Heart left ventricle (tissue), 16 donors: ENCODE measurements around the gene SNAP91. TPM values are rescaled to one million over a fixed set of nuclear protein-coding genes. Genes with fewer than 3 reads are reported as not detected.

Experiments
- ATAC-seq, 4 donors: fragments of 200-7000 bp; cut with Tn5 transposase; one replicate each; pipeline ENCODE4 v1.9.1; 2020 to 2022; ENCODE audit warnings: moderate library complexity in 4 of 4, mild to moderate bottlenecking in 3 of 4, moderate number of reproducible peaks in 1 of 4
- DNase-seq, 5 donors: peaks; one replicate each; pipeline ENCODE4 v3.0.0-alpha.2; 2020
- H3K27ac ChIP-seq, 12 donors: fragments of 200-600 bp; sonication (generic) in 4 of 12; one replicate each; pipeline versions ENCODE4 v1.5.0 to v1.8.0; 2016 to 2022; ENCODE audit warnings: mild to moderate bottlenecking in 2 of 12
- H3K27me3 ChIP-seq, 9 donors: fragments of 200-600 bp; sonication (generic) in 2 of 9; one replicate each; pipeline versions ENCODE4 v1.5.1 to v1.8.0; 2016 to 2022; ENCODE audit warnings: mild to moderate bottlenecking in 3 of 9
- H3K36me3 ChIP-seq, 9 donors: fragments of 200-600 bp; sonication (generic) in 2 of 9; one replicate each; pipeline versions ENCODE4 v1.5.0 to v1.8.0; 2018 to 2022; ENCODE audit warnings: mild to moderate bottlenecking in 2 of 9
- H3K4me1 ChIP-seq, 12 donors: fragments of 200-600 bp; sonication (generic) in 4 of 12; one replicate each; pipeline versions ENCODE4 v1.5.0 to v1.8.0; 2016 to 2022; ENCODE audit warnings: mild to moderate bottlenecking in 3 of 12
- H3K4me3 ChIP-seq, 12 donors: fragments of 200-600 bp; sonication (generic) in 4 of 12; one replicate each; pipeline versions ENCODE4 v1.5.0 to v1.8.0; 2017 to 2022; ENCODE audit warnings: mild to moderate bottlenecking in 9 of 12, moderate library complexity in 4 of 12
- H3K9me3 ChIP-seq, 12 donors: fragments of 200-600 bp; sonication (generic) in 4 of 12; one replicate each; pipeline versions ENCODE4 v1.5.0 to v1.8.0; 2016 to 2022; ENCODE audit warnings: mild to moderate bottlenecking in 1 of 12
- POLR2A ChIP-seq, 2 donors: fragments of 450-650 bp; IDR thresholded peaks; one replicate each; pipeline ENCODE4 v1.6.1; 2017; ENCODE audit warnings: antibody characterized with exemption in 2 of 2, mild to moderate bottlenecking in 2 of 2, moderate library complexity in 2 of 2
- WGBS, 4 donors: extraction: QIAGEN DNeasy Blood & Tissue Kit in 2 of 4; methylation state at CpG; one replicate each; pipeline versions ENCODE4 v1.1.5 to v1.1.7; 2013 to 2018; 5-methylcytosine and 5-hydroxymethylcytosine counted together
- intact Hi-C, 10 donors: fragments of 100-400 bp; cut with DNase I; formaldehyde crosslinking; loops; one replicate each; pipeline versions ENCODE4 v1.11.1 to v1.14.2; 2022
- polyA plus RNA-seq, 2 donors: library from polyadenylated mRNA; stranded (reverse); fragments of 200-250 nt; gene quantifications; one replicate each; pipeline ENCODE4 v1.2.3, GENCODE V29; 2013
- total RNA-seq, 9 donors: library from RNA; depleted of rRNA in 2 of 9; stranded (reverse); fragments of >200 nt in 2 of 9; fragmentation: NEBNext Ultra II Directional in 3 of 9; extraction: Animal tissue kit (Norgen Biotek cat#: 25700) in 3 of 9; gene quantifications; one replicate each; pipeline versions ENCODE4 v1.1.0 to v1.2.4, GENCODE V29; 2016 to 2023
- TF ChIP-seq, protein P1 (sequence below), 12 donors: fragments of 200-600 bp; sonication (generic) in 4 of 12; IDR thresholded peaks; one replicate each; pipeline versions ENCODE4 v1.5.0 to v1.8.0; 2018 to 2022; ENCODE audit warnings: antibody characterized with exemption in 12 of 12, mild to moderate bottlenecking in 5 of 12
- donor health status: ischemic (EF 13 %, LVEDD 7.1; RV severe dilation, severe dysfunction).
- donor health status: healthy with polysubstance abuse.
- donor health status: DM: no; HTN: yes; CAD: no.
- donor health status: DM: no; HTN: no; CAD: no.
- donor health status: ischemic (EF 25% LVEDD 6.9; RV normal size, moderate dysfunction).
- donor health status: ischemic (EF 25% LVEDD 5.7; RV mildly dilated, moderate dysfunction).
- donor health status: healthy.
- donor health status: DM: yes; HTN: yes; CAD: no.
- donor health status: ischemic (EF 35%, LVEDD 5.7; RV mildly dilated, moderate dysfunction).
- donor health status: nonischemic (EF 11% LVEDD 7.7; RV severe dilation, severe dysfunction).
- donor health status: DM: yes; HTN: yes; CAD: no.
- donor health status: PGD.
- donor health status: ischemic (EF 29% LVEDD 5.4; RV normal size, mild dysfunction).
- donor health status: nonischemic (EF 23%, LVEDD 6.1; RV moderate dilation, normal function).

SNAP91 gene
- total and polyA plus RNA-seq, 11 donors: 0.19 to 3.9 (median 1.8) TPM

GRCh38 chr6:83539678-83540077 is 169.2 kb downstream of the SNAP91 start:
- DNase-seq: no peak
- Histone ChIP-seq H3K9me3 (peaks cover 0 to 4% (median 0%) of the 10 kb centered on the region in 12 donors), H3K27ac (no peak overlapping the region), H3K27me3 (peaks cover 0 to 3% (median 0%) of the 10 kb centered on the region in 9 donors), H3K36me3 (no peaks in the 10 kb centered on the region), H3K4me3 (no peak overlapping the region), H3K4me1 (no peaks in the 10 kb centered on the region)
- no peak for TF ChIP-seq POLR2A (IDR thresholded peaks at IDR 0.05)
- TF ChIP-seq, protein P1, sequence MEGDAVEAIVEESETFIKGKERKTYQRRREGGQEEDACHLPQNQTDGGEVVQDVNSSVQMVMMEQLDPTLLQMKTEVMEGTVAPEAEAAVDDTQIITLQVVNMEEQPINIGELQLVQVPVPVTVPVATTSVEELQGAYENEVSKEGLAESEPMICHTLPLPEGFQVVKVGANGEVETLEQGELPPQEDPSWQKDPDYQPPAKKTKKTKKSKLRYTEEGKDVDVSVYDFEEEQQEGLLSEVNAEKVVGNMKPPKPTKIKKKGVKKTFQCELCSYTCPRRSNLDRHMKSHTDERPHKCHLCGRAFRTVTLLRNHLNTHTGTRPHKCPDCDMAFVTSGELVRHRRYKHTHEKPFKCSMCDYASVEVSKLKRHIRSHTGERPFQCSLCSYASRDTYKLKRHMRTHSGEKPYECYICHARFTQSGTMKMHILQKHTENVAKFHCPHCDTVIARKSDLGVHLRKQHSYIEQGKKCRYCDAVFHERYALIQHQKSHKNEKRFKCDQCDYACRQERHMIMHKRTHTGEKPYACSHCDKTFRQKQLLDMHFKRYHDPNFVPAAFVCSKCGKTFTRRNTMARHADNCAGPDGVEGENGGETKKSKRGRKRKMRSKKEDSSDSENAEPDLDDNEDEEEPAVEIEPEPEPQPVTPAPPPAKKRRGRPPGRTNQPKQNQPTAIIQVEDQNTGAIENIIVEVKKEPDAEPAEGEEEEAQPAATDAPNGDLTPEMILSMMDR (IDR thresholded peaks at IDR 0.05): no peak
- intact Hi-C loops: no loop called here
- WGBS, 4 donors: 73 to 77% (median 77%) methylated on average over 4 of the region's 4 CpGs
- ATAC-seq: no peak

DNA sequence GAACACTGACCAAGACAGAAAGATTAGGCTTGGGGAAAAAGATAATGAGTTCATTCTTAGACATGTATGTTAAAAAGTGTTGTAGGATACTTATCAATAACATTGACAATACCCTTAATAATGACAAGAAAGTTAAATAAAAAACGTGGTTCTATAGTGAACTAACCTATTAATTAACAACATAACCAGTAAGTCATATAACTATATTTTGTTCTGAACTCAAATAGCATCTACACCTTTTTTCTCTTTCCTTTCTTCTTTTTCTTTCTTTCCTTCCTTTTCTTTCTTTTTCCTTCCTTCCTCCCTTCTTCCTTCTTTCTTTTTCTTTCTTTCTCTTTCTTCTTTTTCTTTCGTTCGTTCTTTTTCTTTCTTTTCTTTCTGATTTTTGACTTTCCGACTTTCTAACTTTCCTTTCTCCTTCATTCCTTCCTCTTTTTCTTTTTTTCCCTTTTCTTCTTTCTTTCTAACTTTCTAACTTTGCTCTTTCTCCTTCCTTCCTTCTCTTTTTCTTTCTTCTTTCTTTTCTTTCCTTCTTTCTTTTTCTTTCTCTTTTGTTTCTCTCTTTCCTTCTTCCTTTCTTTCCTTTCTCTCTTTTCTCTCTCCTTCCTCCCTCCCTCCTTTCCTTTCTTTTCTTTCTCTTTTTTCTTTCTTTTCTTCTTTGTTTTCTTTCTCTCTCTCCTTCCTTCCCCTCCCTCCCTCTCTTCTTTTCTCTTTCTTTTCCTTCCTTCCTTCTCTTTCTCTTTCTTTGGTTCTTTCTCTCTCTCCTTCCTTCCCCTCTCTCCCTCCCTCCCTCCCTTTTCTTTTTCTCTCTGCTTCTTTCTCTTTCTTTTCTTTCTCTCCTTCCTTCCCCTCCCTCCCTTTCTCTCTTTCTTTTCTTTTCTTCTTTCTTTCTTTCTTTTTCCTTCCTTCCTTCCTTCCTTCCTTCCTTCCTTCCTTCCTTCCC is 172.0 kb downstream of the SNAP91 start:
- intact Hi-C loops: no loop called here
- ATAC-seq (no peak), DNase-seq (no peak)
- Histone ChIP-seq H3K9me3 (peaks cover 0 to 6% (median 0%) of the 10 kb centered on the region in 12 donors), H3K27me3 (peaks cover 0 to 3% (median 0%) of the 10 kb centered on the region in 9 donors), H3K36me3 (no peaks in the 10 kb centered on the region), H3K27ac (no peak overlapping the region), H3K4me3 (no peak overlapping the region), H3K4me1 (no peaks in the 10 kb centered on the region)
- WGBS, 4 donors: 71 to 75% (median 73%) methylated on average over 4 of the region's 4 CpGs
- TF ChIP-seq, protein P1 (IDR thresholded peaks at IDR 0.05): no peak

DNA sequence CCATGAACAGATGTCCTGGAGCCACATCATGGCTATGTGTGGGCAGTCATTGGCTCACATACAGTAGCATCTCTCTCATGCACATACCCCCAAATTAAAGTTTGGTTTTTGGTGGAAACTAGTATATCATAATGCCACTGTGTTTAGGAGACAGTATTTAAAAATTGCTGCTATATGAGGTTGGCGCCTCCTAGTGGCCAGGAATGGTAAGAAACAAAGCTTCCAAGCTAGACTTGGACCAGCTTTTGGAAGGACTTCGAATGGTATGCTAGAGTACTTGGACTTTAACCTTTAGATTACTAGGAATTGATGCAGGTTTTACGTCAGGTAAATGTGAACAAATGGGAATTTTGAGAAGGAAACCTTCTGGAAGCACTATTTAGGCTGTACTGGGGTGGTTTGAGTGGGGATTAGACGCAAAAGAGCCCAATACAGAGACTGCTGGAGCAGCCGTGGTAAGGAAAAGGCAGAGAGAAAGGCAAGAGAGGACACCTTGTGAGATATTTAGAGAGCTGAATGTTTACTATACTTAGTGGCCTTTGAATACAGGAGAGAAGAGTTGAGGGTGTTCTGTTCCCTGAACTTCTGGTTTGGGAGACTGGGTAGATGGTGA is 172.8 kb downstream of the SNAP91 start:
- H3K4me1 ChIP-seq: no peaks in the 10 kb centered on the region
- no peak overlapping the region for H3K4me3 ChIP-seq
- H3K9me3 ChIP-seq: peaks cover 0 to 6% (median 0%) of the 10 kb centered on the region in 12 donors
- WGBS, 4 donors: 40 to 54% (median 49%) methylated on average over 5 of the region's 5 CpGs
- no peaks in the 10 kb centered on the region for H3K36me3 ChIP-seq
- TF ChIP-seq POLR2A (IDR thresholded peaks at IDR 0.05): no peak
- TF ChIP-seq, protein P1 (IDR thresholded peaks at IDR 0.05): peak; percentile 27 to 83 (median 56)
- intact Hi-C loops: no loop called here
- H3K27me3 ChIP-seq: peaks cover 0 to 3% (median 0%) of the 10 kb centered on the region in 9 donors
- H3K27ac ChIP-seq: no peak overlapping the region
- no peak for ATAC-seq
- peak in 1 of 5 donors; percentile 30 for DNase-seq
